ENCODE data around the gene DCC.

DCC gene

DNA sequence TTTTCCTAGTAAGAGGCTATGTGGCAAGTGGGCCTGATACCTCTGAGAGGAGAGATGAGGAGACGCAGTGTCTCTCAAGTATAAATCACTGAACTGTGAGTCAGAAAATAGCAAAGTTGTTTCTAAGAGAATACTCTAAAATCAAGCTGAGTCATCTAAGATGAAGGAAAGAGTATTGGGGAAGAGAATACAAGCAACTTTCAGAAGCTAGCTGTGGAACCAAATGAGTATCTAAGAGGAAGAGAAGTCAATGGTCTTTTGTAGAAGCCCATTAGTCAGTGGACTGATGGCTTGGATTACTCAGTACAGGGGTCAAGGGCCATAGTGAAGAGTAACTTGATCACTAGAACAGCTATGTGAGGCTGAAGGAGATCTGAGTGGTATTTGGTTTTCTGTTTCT is 2.7 kb upstream of the DCC start:
- Mint-ChIP-seq H3K4me3 (no peak overlapping the region), H3K4me1 (no peaks in the 10 kb centered on the region), H3K27me3 (no peaks in the 10 kb centered on the region), H3K9me3 (peaks cover 23% of the 10 kb centered on the region), H3K27ac (ENCODE audit: low read depth) (no peak overlapping the region), H3K36me3 (ENCODE audit: insufficient read depth) (no peaks in the 10 kb centered on the region)
- DNase-seq (ENCODE audit: low spot score in 2 of 2) (no peak), ATAC-seq (replicated peaks; ENCODE audit: extremely low read depth, poor library complexity, severe bottlenecking) (no peak)

DNA sequence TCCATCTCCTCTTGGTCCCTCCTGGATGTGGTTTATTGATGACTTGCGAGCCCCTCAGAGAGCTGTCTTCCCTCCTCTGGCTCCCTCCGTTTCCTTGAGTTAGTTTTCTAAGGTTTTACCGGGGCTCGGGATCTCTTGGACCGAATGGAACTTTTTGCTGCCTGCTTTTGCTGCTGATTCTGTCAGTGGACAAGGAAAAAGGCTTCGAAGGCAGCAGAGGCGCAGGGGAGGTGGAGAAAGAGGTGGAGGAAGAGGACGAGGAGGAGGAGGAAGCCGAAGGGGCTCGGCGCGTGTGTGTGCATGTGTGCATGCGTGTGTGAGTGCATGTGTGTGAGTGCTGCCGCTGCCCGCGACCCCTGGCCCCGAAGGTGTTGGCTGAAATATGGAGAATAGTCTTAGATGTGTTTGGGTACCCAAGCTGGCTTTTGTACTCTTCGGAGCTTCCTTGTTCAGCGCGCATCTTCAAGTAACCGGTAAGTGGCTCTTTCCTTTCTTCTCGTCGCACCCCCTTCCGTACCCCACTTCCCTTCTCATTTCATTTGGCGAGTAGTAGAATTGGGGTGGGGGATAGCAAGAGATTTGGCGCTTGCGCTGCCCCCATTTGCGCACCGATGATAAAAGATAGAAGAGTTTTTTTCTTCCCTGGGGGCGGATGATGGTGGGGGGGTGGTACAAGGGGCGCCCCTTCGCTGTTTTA is 557 bp downstream of the DCC start:
- no peak for DNase-seq (ENCODE audit: low spot score in 2 of 2)
- Mint-ChIP-seq H3K36me3 (ENCODE audit: insufficient read depth) (no peaks in the 10 kb centered on the region), H3K27ac (ENCODE audit: low read depth) (no peak overlapping the region), H3K27me3 (no peaks in the 10 kb centered on the region), H3K9me3 (peaks cover 18% of the 10 kb centered on the region), H3K4me3 (no peak overlapping the region), H3K4me1 (no peaks in the 10 kb centered on the region)
- ATAC-seq (replicated peaks; ENCODE audit: extremely low read depth, poor library complexity, severe bottlenecking) = no peak

DNA sequence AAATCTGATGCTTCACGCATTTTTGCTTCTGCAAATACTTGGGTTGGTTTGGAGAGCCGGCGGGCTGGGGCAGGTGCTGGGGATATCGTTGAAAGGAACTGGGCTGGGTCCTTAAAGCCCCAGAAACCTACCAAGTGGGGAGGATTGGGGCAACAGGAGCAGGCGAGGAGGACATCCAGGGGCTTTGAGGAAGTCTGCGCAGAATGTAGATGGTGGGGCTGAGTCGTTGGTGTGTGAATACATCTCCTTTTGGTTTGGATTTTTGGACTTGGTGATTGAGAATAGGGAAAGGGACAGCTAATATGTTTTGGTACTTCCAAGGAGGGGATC is 1.1 kb downstream of the DCC start:
- no peaks in the 10 kb centered on the region for H3K36me3 Mint-ChIP-seq (ENCODE audit: insufficient read depth)
- peaks cover 13% of the 10 kb centered on the region for H3K9me3 Mint-ChIP-seq
- ATAC-seq (replicated peaks; ENCODE audit: extremely low read depth, poor library complexity, severe bottlenecking) = no peak
- H3K27me3 Mint-ChIP-seq = no peaks in the 10 kb centered on the region
- no peak overlapping the region for H3K27ac Mint-ChIP-seq (ENCODE audit: low read depth)
- no peak for DNase-seq (ENCODE audit: low spot score in 2 of 2)
- no peak overlapping the region for H3K4me3 Mint-ChIP-seq
- H3K4me1 Mint-ChIP-seq = no peaks in the 10 kb centered on the region

DNA sequence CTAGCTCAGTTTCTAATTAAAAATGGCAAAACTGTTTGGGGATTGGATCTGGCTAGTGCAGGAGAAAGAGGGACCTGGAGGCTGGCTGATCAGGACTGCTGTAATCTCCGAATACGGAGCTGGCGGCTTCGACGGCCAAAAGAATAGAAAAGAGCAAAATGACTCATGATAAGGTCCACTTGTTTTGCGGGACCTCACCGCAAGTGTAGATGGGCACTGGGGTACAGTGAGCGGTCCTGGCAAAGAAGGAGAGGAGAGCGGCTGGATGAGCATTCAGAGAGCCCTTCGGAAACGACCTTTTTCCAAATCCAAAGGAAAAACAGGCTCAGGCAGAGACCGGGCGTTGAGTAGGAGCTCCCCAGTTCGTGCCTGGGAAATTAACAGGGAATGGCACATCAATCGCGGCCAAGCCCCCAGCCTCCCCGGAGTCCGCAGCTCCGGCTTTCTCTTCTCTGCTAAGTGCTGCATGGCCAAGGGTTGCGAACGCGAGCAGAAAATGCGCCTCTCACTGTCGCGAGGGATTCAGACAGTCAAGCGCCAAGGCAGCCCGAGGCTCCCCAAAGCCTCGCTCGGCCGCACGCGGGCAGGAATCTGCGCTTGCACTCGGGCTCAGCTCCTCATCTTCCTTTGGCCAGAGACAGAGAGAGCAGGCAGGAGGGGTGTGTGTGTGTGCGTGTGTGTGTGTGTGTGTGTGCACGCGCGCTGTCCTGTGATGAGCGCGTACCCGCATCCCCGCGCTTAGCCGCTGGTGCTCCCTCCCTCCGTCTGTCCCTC is 1.8 kb downstream of the DCC start:
- Mint-ChIP-seq H3K27me3 (no peaks in the 10 kb centered on the region), H3K4me3 (no peak overlapping the region), H3K36me3 (ENCODE audit: insufficient read depth) (no peaks in the 10 kb centered on the region), H3K4me1 (no peaks in the 10 kb centered on the region), H3K9me3 (peaks cover 12% of the 10 kb centered on the region), H3K27ac (ENCODE audit: low read depth) (no peak overlapping the region)
- DNase-seq (ENCODE audit: low spot score in 2 of 2) (no peak), ATAC-seq (replicated peaks; ENCODE audit: extremely low read depth, poor library complexity, severe bottlenecking) (no peak)

DNA sequence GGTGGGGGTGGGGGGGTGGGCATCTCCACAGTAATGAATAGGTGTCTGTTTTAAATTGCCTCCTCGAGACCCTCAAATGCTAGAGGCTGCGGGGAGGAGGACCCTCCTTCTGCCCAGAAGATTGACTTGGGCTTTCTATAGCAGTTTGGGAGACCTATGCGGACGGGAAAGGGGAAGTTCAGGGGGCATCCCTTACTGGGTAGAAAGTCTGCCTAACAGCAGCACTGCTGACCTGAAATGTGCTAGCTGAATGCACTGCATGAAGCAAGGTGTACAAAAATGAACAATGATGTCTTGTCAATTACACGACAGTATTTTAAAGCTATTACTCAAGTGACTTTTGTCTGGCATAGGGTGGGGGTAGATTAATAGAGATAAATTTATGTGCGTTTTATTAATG is 2.5 kb downstream of the DCC start:
- H3K27me3 Mint-ChIP-seq = no peaks in the 10 kb centered on the region
- H3K4me3 Mint-ChIP-seq = no peak overlapping the region
- no peak for DNase-seq (ENCODE audit: low spot score in 2 of 2)
- H3K9me3 Mint-ChIP-seq = peaks cover 6% of the 10 kb centered on the region
- H3K27ac Mint-ChIP-seq (ENCODE audit: low read depth) = no peak overlapping the region
- no peaks in the 10 kb centered on the region for H3K4me1 Mint-ChIP-seq
- no peaks in the 10 kb centered on the region for H3K36me3 Mint-ChIP-seq (ENCODE audit: insufficient read depth)
- no peak for ATAC-seq (replicated peaks; ENCODE audit: extremely low read depth, poor library complexity, severe bottlenecking)

DNA sequence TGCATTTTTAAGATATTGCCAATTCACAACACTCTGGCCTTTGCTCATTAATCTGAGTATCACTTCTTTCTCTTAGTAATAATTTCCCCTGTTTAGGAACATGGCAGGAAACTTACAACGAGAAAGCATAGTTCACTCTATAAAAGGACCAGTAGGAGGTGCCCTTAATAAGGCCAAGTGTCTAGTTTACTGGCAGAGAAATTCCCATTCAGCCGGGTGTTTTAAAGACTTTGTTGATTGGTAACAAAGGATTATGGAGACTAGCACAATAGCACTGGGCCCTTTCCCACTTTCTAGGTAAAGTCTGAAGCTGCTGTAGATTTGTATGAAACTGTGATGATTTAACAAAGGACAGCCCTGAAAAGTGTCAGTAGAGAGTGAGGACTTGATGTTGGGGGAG is 3.1 kb downstream of the DCC start:
- no peak for ATAC-seq (replicated peaks; ENCODE audit: extremely low read depth, poor library complexity, severe bottlenecking)
- Mint-ChIP-seq H3K9me3 (no peaks in the 10 kb centered on the region), H3K27me3 (no peaks in the 10 kb centered on the region), H3K4me1 (no peaks in the 10 kb centered on the region), H3K4me3 (no peak overlapping the region), H3K27ac (ENCODE audit: low read depth) (no peak overlapping the region), H3K36me3 (ENCODE audit: insufficient read depth) (no peaks in the 10 kb centered on the region)
- no peak for DNase-seq (ENCODE audit: low spot score in 2 of 2)

DNA sequence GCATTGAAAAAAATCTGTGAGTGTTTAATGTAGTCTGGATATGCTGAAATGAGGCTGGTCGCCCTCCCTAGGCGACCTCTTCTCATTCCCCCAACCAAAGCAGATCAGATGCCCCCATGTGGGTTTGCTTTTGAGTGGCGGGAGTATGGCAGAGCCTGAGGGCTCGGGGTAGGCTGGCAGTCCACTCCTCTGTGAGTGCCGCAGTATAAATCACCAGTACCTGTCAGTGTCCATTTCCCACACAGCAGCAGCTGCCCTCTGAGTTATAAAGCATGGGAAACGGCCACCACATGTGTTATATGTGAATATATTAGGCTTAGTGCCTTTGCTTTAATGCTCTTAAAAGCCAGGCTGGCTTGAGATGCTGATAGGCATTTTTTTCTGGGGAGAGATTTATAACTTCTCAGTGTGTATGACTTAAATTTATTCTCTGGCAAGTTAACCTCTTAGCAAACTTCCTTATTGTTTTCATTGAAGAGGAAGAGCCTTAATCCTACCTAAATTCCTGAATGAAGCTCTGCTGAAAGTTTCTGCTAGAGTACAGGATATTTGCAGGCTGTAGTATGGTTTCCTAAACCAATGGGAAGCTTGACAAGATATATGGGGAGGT is 3.8 kb downstream of the DCC start:
- Mint-ChIP-seq H3K27me3 (no peaks in the 10 kb centered on the region), H3K9me3 (no peaks in the 10 kb centered on the region), H3K4me3 (no peak overlapping the region), H3K36me3 (ENCODE audit: insufficient read depth) (no peaks in the 10 kb centered on the region), H3K4me1 (no peaks in the 10 kb centered on the region), H3K27ac (ENCODE audit: low read depth) (no peak overlapping the region)
- DNase-seq (ENCODE audit: low spot score in 2 of 2) = no peak
- ATAC-seq (replicated peaks; ENCODE audit: extremely low read depth, poor library complexity, severe bottlenecking) = no peak

DNA sequence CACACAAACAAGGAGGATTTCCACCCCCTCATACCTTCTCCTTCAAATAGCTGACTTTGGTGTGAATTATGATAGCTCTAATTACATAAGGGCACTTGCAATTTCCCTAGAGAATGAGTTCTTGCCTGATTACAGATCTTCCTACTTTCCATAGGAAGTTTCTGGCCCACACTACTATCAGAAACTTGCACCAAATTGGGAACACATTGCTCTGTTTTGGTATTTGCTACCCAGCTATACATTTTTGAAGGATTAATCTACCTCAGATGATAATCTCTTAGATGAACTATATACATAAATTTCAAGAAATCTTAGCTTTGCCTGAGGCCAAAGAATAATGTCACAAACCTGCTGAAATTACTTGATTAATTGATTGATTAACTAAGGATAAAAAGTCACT is 4.9 kb downstream of the DCC start:
- DNase-seq (ENCODE audit: low spot score in 2 of 2) (no peak), ATAC-seq (replicated peaks; ENCODE audit: extremely low read depth, poor library complexity, severe bottlenecking) (no peak)
- Mint-ChIP-seq H3K27ac (ENCODE audit: low read depth) (no peak overlapping the region), H3K36me3 (ENCODE audit: insufficient read depth) (no peaks in the 10 kb centered on the region), H3K4me1 (no peaks in the 10 kb centered on the region), H3K9me3 (peaks cover 6% of the 10 kb centered on the region), H3K4me3 (no peak overlapping the region), H3K27me3 (no peaks in the 10 kb centered on the region)

DNA sequence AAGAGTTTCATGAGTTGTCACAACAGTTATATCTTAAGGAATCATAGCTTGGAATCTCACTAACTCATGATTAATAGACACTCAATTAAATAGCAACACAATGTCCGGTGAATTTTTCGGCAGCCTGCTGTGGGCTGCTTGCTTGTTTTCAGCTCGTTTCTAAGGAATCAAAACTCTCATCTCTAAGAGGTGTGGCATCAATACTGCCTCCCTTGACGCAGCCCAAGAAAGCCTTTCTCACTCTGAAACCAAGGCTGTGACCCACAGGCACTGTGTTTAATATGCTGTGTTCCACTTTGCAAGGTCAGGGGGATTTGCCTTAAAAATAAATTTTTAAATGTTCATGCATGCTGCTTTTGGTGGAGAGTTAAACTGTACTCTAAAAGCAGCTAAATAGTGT is 5.4 kb downstream of the DCC start:
- Mint-ChIP-seq H3K27me3 (no peaks in the 10 kb centered on the region), H3K9me3 (peaks cover 8% of the 10 kb centered on the region), H3K36me3 (ENCODE audit: insufficient read depth) (no peaks in the 10 kb centered on the region), H3K4me1 (no peaks in the 10 kb centered on the region), H3K4me3 (no peak overlapping the region), H3K27ac (ENCODE audit: low read depth) (no peak overlapping the region)
- ATAC-seq (replicated peaks; ENCODE audit: extremely low read depth, poor library complexity, severe bottlenecking) (no peak), DNase-seq (ENCODE audit: low spot score in 2 of 2) (no peak)

DNA sequence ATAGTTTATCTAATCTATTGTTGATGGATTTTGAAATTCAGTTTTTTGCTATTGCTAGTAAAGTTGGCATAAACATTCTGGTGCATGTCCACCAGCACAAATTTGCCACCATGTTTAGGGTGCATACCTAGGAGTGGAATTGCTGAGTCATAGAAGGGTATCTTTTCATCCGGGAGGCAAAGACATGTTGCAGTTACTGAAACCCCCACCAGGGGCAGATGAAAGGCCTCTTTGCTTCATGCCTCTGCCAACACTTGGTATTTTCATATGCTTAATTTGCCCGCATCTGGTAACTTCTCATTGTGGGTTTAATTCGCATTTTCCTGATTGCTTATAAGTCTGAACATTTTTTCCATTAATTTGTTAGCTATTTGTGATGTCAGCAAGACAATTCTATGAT is 8.2 kb downstream of the DCC start:
- ATAC-seq (replicated peaks; ENCODE audit: extremely low read depth, poor library complexity, severe bottlenecking) = no peak
- Mint-ChIP-seq H3K36me3 (ENCODE audit: insufficient read depth) (no peaks in the 10 kb centered on the region), H3K4me1 (no peaks in the 10 kb centered on the region), H3K27ac (ENCODE audit: low read depth) (no peak overlapping the region), H3K27me3 (no peaks in the 10 kb centered on the region), H3K9me3 (peaks cover 8% of the 10 kb centered on the region), H3K4me3 (no peak overlapping the region)
- no peak for DNase-seq (ENCODE audit: low spot score in 2 of 2)

DNA sequence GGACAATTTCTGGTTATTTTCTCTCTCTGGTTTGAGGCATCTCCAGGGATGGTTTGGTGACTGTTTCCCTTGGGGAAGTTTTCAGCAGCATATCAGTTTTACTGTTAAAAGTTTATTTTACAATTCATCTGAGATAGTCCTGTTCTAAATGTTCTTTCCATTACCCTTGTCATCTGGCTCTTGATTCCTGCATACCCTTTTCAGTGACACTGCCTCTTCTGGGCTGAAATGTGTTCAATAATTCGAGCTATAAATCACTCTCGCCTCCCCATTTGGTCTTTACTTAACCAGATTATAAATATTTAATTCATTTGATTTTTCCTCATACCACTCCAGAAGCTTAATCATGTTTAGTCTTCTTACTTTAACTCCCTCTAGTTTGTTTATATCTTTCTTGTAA is 9.5 kb downstream of the DCC start:
- Mint-ChIP-seq H3K27me3 (no peaks in the 10 kb centered on the region), H3K9me3 (peaks cover 8% of the 10 kb centered on the region), H3K36me3 (ENCODE audit: insufficient read depth) (no peaks in the 10 kb centered on the region), H3K27ac (ENCODE audit: low read depth) (no peak overlapping the region), H3K4me1 (no peaks in the 10 kb centered on the region), H3K4me3 (no peak overlapping the region)
- ATAC-seq (replicated peaks; ENCODE audit: extremely low read depth, poor library complexity, severe bottlenecking) (no peak), DNase-seq (ENCODE audit: low spot score in 2 of 2) (no peak)

DNA sequence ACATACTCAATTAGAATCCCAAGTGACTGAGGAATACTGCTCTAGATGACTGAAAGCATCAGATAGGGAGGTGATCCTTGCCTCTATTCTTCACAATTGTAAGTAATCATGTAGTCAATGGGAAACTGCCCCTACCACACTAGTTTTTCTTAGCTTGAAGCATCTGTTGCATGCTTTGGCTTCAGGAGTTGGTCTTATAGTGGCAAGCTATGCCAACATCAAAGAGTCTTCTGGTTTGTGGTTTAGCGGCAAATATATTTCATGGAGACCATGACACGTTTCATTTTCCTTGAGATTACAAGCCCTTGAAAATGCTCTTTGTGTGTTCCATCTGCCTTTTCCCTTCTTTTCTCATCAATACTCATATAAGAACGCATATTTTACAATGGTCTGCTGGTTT is 12.9 kb downstream of the DCC start:
- no peaks in the 10 kb centered on the region for H3K4me1 Mint-ChIP-seq
- no peaks in the 10 kb centered on the region for H3K27me3 Mint-ChIP-seq
- peaks cover 9% of the 10 kb centered on the region for H3K9me3 Mint-ChIP-seq
- ATAC-seq (replicated peaks; ENCODE audit: extremely low read depth, poor library complexity, severe bottlenecking) (no peak), DNase-seq (ENCODE audit: low spot score in 2 of 2) (no peak)
- no peak overlapping the region for H3K27ac Mint-ChIP-seq (ENCODE audit: low read depth)
- H3K36me3 Mint-ChIP-seq (ENCODE audit: insufficient read depth) = no peaks in the 10 kb centered on the region
- H3K4me3 Mint-ChIP-seq = no peak overlapping the region

DNA sequence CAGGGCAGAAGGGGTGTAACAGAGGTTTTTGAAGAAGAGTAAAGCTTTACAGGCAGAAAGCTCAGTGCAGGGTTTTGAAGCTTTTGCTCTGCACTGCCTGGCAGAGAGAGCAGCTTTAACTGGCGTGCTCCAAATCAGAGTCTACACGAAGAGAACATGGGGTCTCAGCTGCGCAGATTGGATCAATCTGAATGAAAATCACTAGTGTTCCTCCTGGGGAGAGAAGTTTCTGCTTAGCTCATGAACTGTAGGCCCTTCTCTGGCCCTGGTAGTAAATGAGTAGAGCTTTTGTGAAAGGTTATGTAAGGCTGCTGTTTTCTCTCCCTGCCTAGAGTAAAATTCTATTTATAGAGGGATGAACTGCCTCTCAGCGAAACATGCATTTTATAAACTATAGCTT is 13.6 kb downstream of the DCC start:
- peaks cover under 1% of the 10 kb centered on the region for H3K36me3 Mint-ChIP-seq (ENCODE audit: insufficient read depth)
- no peak overlapping the region for H3K27ac Mint-ChIP-seq (ENCODE audit: low read depth)
- no peaks in the 10 kb centered on the region for H3K4me1 Mint-ChIP-seq
- no peaks in the 10 kb centered on the region for H3K27me3 Mint-ChIP-seq
- no peak overlapping the region for H3K4me3 Mint-ChIP-seq
- ATAC-seq (replicated peaks; ENCODE audit: extremely low read depth, poor library complexity, severe bottlenecking) = no peak
- peaks cover 16% of the 10 kb centered on the region for H3K9me3 Mint-ChIP-seq
- DNase-seq (ENCODE audit: low spot score in 2 of 2) = no peak

All from central memory CD8-positive, alpha-beta T cell (primary cell).